SK-N-SH (cell line): ENCODE data around the gene HOXA6. TPM values are rescaled to one million over a fixed set of nuclear protein-coding genes. Genes with fewer than 3 reads are reported as not detected.
A peak's percentile ranks its signal among the peaks of the same experiment; 100 is the strongest.

Source experiments
- CTCF ChIA-PET: fragments of 300-600, 350-600 bp; formaldehyde crosslinking; extraction: SDS; loops from one replicate; lab custom pipeline; 2021; lab: Yijun Ruan, JAX
- POLR2A ChIA-PET: fragments of 350-600 bp; sonication (Branson Sonifier 250); formaldehyde crosslinking; extraction: SDS; loops from one replicate; lab custom pipeline; 2020; ENCODE audit warnings: antibody characterized with exemption, inconsistent platforms; lab: Yijun Ruan, JAX
- DNase-seq: peaks from one replicate; pipeline ENCODE4 v3.0.0; 2012
- H2AFZ ChIP-seq: fragments of 200-600 bp; sonication (generic); 2 replicates; pipeline ENCODE4 v1.8.1; 2016; ENCODE audit warnings: antibody characterized with exemption, mild to moderate bottlenecking, low read depth
- H3F3A ChIP-seq: fragments of 200-600 bp; sonication (generic); replicated peaks from 2 replicates; pipeline ENCODE3; 2016; ENCODE audit warnings: antibody characterized with exemption, mild to moderate bottlenecking; ENCODE audit not compliant: insufficient read depth
- H3K27ac ChIP-seq, 2 experiments: fragments of 200-500 bp in 1 of 2; fragments of 200-600 bp in 1 of 2; sonication (Bioruptor generic) in 1 of 2; sonication (generic), shearing (Covaris generic) in 1 of 2; 2 replicates each; pipeline versions ENCODE4 v1.5.1 to v1.6.1; 2014 to 2016; ENCODE audit warnings: low read depth in 2 of 2, inconsistent platforms in 1 of 2, low read length in 1 of 2, mild to moderate bottlenecking in 1 of 2, mixed read lengths in 1 of 2
- H3K27me3 ChIP-seq: fragments of 200-600 bp; sonication (generic), shearing (Covaris generic); 2 replicates; pipeline ENCODE4 v1.6.1; 2016; ENCODE audit warnings: mixed run types; ENCODE audit not compliant: insufficient read depth
- H3K36me3 ChIP-seq, 2 experiments: fragments of 200-500 bp in 1 of 2; fragments of 200-600 bp in 1 of 2; sonication (Bioruptor generic) in 1 of 2; sonication (generic) in 1 of 2; replicated peaks in 1 of 2; 2 replicates each; pipeline versions ENCODE3 to v1.5.1; 2014 to 2016; ENCODE audit warnings: low read length in 1 of 2, mild to moderate bottlenecking in 1 of 2; ENCODE audit not compliant: insufficient read depth in 2 of 2, control insufficient read depth in 1 of 2
- H3K4me1 ChIP-seq, 2 experiments: fragments of 200-500 bp in 1 of 2; fragments of 200-600 bp in 1 of 2; sonication (Bioruptor generic) in 1 of 2; sonication (generic), shearing (Covaris generic) in 1 of 2; 2 replicates each; pipeline versions ENCODE4 v1.5.1 to v1.6.1; 2014 to 2016; ENCODE audit warnings: low read depth in 1 of 2, low read length in 1 of 2, mixed run types in 1 of 2; ENCODE audit not compliant: insufficient read depth in 2 of 2, control insufficient read depth in 1 of 2
- H3K4me2 ChIP-seq: fragments of 200-600 bp; sonication (generic), shearing (Covaris generic); 2 replicates; pipeline ENCODE4 v1.6.1; 2017; ENCODE audit warnings: mixed run types
- H3K4me3 ChIP-seq, 2 experiments: fragments of 200-500 bp in 1 of 2; fragments of 200-600 bp in 1 of 2; sonication (Bioruptor generic) in 1 of 2; sonication (generic), shearing (Covaris generic) in 1 of 2; 2 replicates each; pipeline versions ENCODE4 v1.5.1 to v1.8.1; 2014 to 2016; ENCODE audit warnings: low read depth in 2 of 2, inconsistent platforms in 1 of 2, low read length in 1 of 2, mild to moderate bottlenecking in 1 of 2, mixed read lengths in 1 of 2, moderate library complexity in 1 of 2
- H3K79me2 ChIP-seq: fragments of 200-600 bp; sonication (generic); 2 replicates; pipeline ENCODE4 v1.8.1; 2017; ENCODE audit warnings: mild to moderate bottlenecking; ENCODE audit not compliant: insufficient read depth
- H3K9ac ChIP-seq: fragments of 200-600 bp; sonication (generic); 2 replicates; pipeline ENCODE4 v1.6.1; 2017; ENCODE audit warnings: mixed run types
- H3K9me2 ChIP-seq: fragments of 200-600 bp; sonication (generic); 2 replicates; pipeline ENCODE4 v1.6.1; 2017; ENCODE audit warnings: mixed run types
- H3K9me3 ChIP-seq: fragments of 200-600 bp; sonication (generic); 2 replicates; pipeline ENCODE4 v1.6.1; 2017; ENCODE audit warnings: mixed run types, mild to moderate bottlenecking, moderate library complexity
- H4K20me1 ChIP-seq: fragments of 200-600 bp; sonication (generic); 2 replicates; pipeline ENCODE4 v1.6.1; 2017; ENCODE audit warnings: mild to moderate bottlenecking, mixed run types; ENCODE audit not compliant: insufficient read depth
- CTCF ChIP-seq: fragments of 200-600 bp; sonication (generic); IDR thresholded peaks from 2 replicates; pipeline ENCODE4 v1.6.1; 2017; ENCODE audit warnings: antibody characterized with exemption, mild to moderate bottlenecking, moderate library complexity
- ELF1 ChIP-seq: IDR thresholded peaks from 2 replicates; pipeline ENCODE4 v1.4.0; 2012
- EZH2phosphoT487 ChIP-seq: fragments of 200-600 bp; sonication (generic); IDR thresholded peaks from 2 replicates; pipeline ENCODE4 v1.6.1; 2017; ENCODE audit warnings: low read depth, mixed run types, mild to moderate bottlenecking, antibody characterized with exemption, moderate library complexity, borderline replicate concordance
- FOXM1 ChIP-seq: IDR thresholded peaks from 2 replicates; pipeline ENCODE4 v1.4.0; 2012; ENCODE audit warnings: low read depth, mild to moderate bottlenecking
- IRF3 ChIP-seq: fragments of 150-350 bp; IDR thresholded peaks from 2 replicates; pipeline ENCODE4 v1.6.1; 2016; ENCODE audit warnings: mild to moderate bottlenecking, low read depth, low read length
- PBX3 ChIP-seq: IDR thresholded peaks from 2 replicates; pipeline ENCODE4; 2012
- POLR2AphosphoS5 ChIP-seq: IDR thresholded peaks from 2 replicates; pipeline ENCODE4 v1.6.1; 2012; ENCODE audit warnings: low read depth, low read length
- RCOR1 ChIP-seq: fragments of 150-350 bp; IDR thresholded peaks from 2 replicates; pipeline ENCODE4 v1.6.1; 2017; ENCODE audit warnings: antibody characterized with exemption, low read length
- RFX5 ChIP-seq: IDR thresholded peaks from 2 replicates; pipeline ENCODE4 v1.6.1; 2012; ENCODE audit warnings: mild to moderate bottlenecking, improper control_type of control experiment, low read length
- USF1 ChIP-seq: IDR thresholded peaks from 2 replicates; pipeline ENCODE4 v1.4.0; 2012; ENCODE audit warnings: low read depth, borderline replicate concordance
- YY1 ChIP-seq: IDR thresholded peaks from 2 replicates; pipeline ENCODE4 v1.4.0; 2012; ENCODE audit warnings: low read depth, mild to moderate bottlenecking
- WGBS: methylation state at CpG from one replicate; pipeline ENCODE4 v1.1.6; 2017; ENCODE audit warnings: low lambda C conversion rate; 5-methylcytosine and 5-hydroxymethylcytosine counted together
- polyA plus RNA-seq, 3 experiments: library from polyadenylated mRNA; depleted of rRNA; stranded (reverse); fragments of >200 nt; gene quantifications; 2 replicates each; pipeline ENCODE4 v1.2.3, GENCODE V29; 2012

HOXA6 gene
- polyA plus RNA-seq, 1 of the 3 experiments (the other 2 are of a cell fraction), result not detected

GRCh38 chr7:27145914-27146412 lies 1.6 kb downstream of the HOXA6 start (continued):
- TF ChIP-seq YY1, result no peak
- no peak for TF ChIP-seq USF1
- TF ChIP-seq RFX5, result no peak
- no peak for TF ChIP-seq CTCF
- TF ChIP-seq POLR2AphosphoS5, result no peak
- no peak for TF ChIP-seq IRF3
- TF ChIP-seq RCOR1, result no peak
- no peak for TF ChIP-seq FOXM1
- TF ChIP-seq ELF1, result no peak

GRCh38 chr7:27145165-27145913 lies 2.2 kb downstream of the HOXA6 start:
- no peak overlapping the region for H3K27ac ChIP-seq
- no peaks in the 10 kb centered on the region for H3K9me3 ChIP-seq
- POLR2A ChIA-PET, result no interaction called here
- no peaks in the 10 kb centered on the region for H3K79me2 ChIP-seq
- TF ChIP-seq PBX3 (no peak), EZH2phosphoT487 (peak; percentile 95)
- TF ChIP-seq, all 33 proteins: peak for 1
- H3K9ac ChIP-seq, result no peak overlapping the region
- peaks cover 11 to 12% of the 10 kb centered on the region in 2 experiments; a peak in 1 of 4 replicates for H3K4me1 ChIP-seq
- H3K36me3 ChIP-seq, result no peaks in the 10 kb centered on the region
- no peak overlapping the region for H3K4me2 ChIP-seq
- no peaks in the 10 kb centered on the region for H3K9me2 ChIP-seq
- peak; percentile 45 for DNase-seq
- H3F3A ChIP-seq, result no peaks in the 10 kb centered on the region
- H3K4me3 ChIP-seq, result no peak overlapping the region
- CTCF ChIA-PET, result interaction anchor here (0.8 to 10.9 kb wide), 10 partner anchors 13 to 444 kb away, joined by 3 to 270 read pairs (median 10); partner anchors contain the start of genes HOXA11, HOXA4 and HOXA7
- 0 out of 2 replicates have a peak overlapping the region, but pooled peaks have one; percentile 29 for H2AFZ ChIP-seq
- 23% methylated on average over 43 of the region's 47 CpGs for WGBS
- peaks cover 100% of the 10 kb centered on the region for H3K27me3 ChIP-seq
- H4K20me1 ChIP-seq, result no peaks in the 10 kb centered on the region
